Immature natural killer cell (primary cell): ENCODE results near the gene CLNK. TPM values are rescaled to one million over a fixed set of nuclear protein-coding genes. Genes with fewer than 3 reads are reported as not detected.

Experiments used
- DNase-seq, 3 donors: peaks; one replicate each; pipeline ENCODE4 v3.0.0; 2022; ENCODE audit warnings: mixed read lengths in 1 of 3
- H3K27ac Mint-ChIP-seq, 6 donors: one replicate each; pipeline ENCODE4 v1.8.0; 2020; ENCODE audit warnings: mixed read lengths in 6 of 6, mild to moderate bottlenecking in 5 of 6, inconsistent platforms in 4 of 6, moderate library complexity in 3 of 6
- H3K27me3 Mint-ChIP-seq, 3 donors: one replicate each; pipeline ENCODE4 v1.8.0; 2020 to 2021; ENCODE audit warnings: low read depth in 3 of 3, mild to moderate bottlenecking in 3 of 3, mixed read lengths in 3 of 3, moderate library complexity in 3 of 3, inconsistent platforms in 1 of 3
- H3K36me3 Mint-ChIP-seq, 3 donors: one replicate each; pipeline ENCODE4 v1.8.0; 2020; ENCODE audit warnings: mixed read lengths in 3 of 3, inconsistent platforms in 2 of 3, mild to moderate bottlenecking in 2 of 3
- H3K4me1 Mint-ChIP-seq, 2 donors: one replicate each; pipeline ENCODE4 v1.8.0; 2020; ENCODE audit warnings: inconsistent platforms in 2 of 2, mild to moderate bottlenecking in 2 of 2, mixed read lengths in 2 of 2, moderate library complexity in 1 of 2
- H3K4me3 Mint-ChIP-seq, 5 donors: one replicate each; pipeline ENCODE4 v1.8.0; 2020; ENCODE audit warnings: mild to moderate bottlenecking in 5 of 5, mixed read lengths in 5 of 5, inconsistent platforms in 3 of 5, moderate library complexity in 3 of 5
- H3K9me3 Mint-ChIP-seq, 6 donors: one replicate each; pipeline ENCODE4 v1.8.0; 2020; ENCODE audit warnings: mild to moderate bottlenecking in 6 of 6, mixed read lengths in 6 of 6, inconsistent platforms in 4 of 6, moderate library complexity in 3 of 6
- polyA plus RNA-seq, 3 donors: library from polyadenylated mRNA; unstranded; fragments of 300-500 nt; fragmentation: Illumina TruSeq; gene quantifications; one replicate each; pipeline ENCODE4 v1.2.3, GENCODE V29; 2021

The CLNK gene
- polyA plus RNA-seq, 3 donors from 2014 or later, result 1.5 to 1.8 TPM; not detected in 1

GRCh38 chr4:10567766-10568165, 116.8 kb downstream of the CLNK start:
- Mint-ChIP-seq H3K27me3 (no peaks in the 10 kb centered on the region), H3K4me1 (no peaks in the 10 kb centered on the region), H3K4me3 (no peak overlapping the region), H3K36me3 (peaks cover 0 to 4% (median 0%) of the 10 kb centered on the region in 3 donors), H3K9me3 (peaks cover 0 to 5% (median 0%) of the 10 kb centered on the region in 6 donors), H3K27ac (no peak overlapping the region)
- no peak for DNase-seq

DNA sequence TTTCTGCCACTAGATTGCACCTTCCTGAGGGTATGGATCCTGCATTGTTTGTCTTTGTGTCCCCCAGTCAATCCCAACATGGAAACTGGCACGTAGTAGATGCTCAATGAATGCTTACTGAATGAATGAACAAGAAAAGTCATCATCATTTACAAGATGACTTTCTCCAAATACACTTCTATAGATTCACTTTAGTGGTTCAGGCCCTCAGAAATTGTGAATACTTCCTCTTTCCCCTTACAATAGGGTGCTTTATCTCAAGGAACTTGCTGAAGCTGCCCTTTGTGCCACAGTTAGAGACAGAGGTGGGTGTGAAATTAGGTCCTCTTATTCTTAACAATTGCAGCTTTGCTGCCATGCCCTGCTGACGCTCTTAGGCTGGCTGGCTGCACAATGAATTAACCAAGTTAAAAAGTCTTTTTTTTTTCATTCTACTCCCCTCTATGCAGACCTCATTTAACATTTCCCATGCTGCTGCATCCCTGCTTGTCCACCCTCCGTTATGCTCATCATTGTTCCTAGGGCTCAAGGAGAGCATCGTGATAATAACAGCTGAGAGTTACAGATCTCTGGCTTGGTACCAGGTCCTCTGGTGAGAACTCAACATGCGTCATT, 119.3 kb downstream of the CLNK start:
- no peak overlapping the region for H3K27ac Mint-ChIP-seq
- H3K9me3 Mint-ChIP-seq, result peaks cover 0 to 6% (median 0%) of the 10 kb centered on the region in 6 donors
- DNase-seq, result no peak
- peaks cover 0 to 2% (median 2%) of the 10 kb centered on the region in 3 donors for H3K27me3 Mint-ChIP-seq
- H3K4me3 Mint-ChIP-seq, result no peak overlapping the region
- no peaks in the 10 kb centered on the region for H3K4me1 Mint-ChIP-seq
- peaks cover 0 to 4% (median 0%) of the 10 kb centered on the region in 3 donors for H3K36me3 Mint-ChIP-seq

- Mint-ChIP-seq H3K9me3 (no peaks in the 10 kb centered on the region), H3K4me3 (peak overlapping the region in 1 of 5 donors; percentile 3), H3K36me3 (no peaks in the 10 kb centered on the region), H3K4me1 (peaks cover 4 to 7% of the 10 kb centered on the region in 2 donors), H3K27me3 (peaks cover 2 to 10% (median 3%) of the 10 kb centered on the region in 3 donors), H3K27ac (no peak overlapping the region)
- DNase-seq, result peak; percentile 19 to 33 (median 28)
Observed at GRCh38 chr4:10554694-10555093, 129.9 kb downstream of the CLNK start.

- no peaks in the 10 kb centered on the region for H3K9me3 Mint-ChIP-seq
- H3K27ac Mint-ChIP-seq, result no peak overlapping the region
- peaks cover 4 to 7% of the 10 kb centered on the region in 2 donors for H3K4me1 Mint-ChIP-seq
- H3K36me3 Mint-ChIP-seq, result no peaks in the 10 kb centered on the region
- no peak overlapping the region for H3K4me3 Mint-ChIP-seq
- no peak for DNase-seq
- H3K27me3 Mint-ChIP-seq, result peaks cover 2 to 10% (median 3%) of the 10 kb centered on the region in 3 donors
Observed at GRCh38 chr4:10554121-10554520, 130.4 kb downstream of the CLNK start.

DNA sequence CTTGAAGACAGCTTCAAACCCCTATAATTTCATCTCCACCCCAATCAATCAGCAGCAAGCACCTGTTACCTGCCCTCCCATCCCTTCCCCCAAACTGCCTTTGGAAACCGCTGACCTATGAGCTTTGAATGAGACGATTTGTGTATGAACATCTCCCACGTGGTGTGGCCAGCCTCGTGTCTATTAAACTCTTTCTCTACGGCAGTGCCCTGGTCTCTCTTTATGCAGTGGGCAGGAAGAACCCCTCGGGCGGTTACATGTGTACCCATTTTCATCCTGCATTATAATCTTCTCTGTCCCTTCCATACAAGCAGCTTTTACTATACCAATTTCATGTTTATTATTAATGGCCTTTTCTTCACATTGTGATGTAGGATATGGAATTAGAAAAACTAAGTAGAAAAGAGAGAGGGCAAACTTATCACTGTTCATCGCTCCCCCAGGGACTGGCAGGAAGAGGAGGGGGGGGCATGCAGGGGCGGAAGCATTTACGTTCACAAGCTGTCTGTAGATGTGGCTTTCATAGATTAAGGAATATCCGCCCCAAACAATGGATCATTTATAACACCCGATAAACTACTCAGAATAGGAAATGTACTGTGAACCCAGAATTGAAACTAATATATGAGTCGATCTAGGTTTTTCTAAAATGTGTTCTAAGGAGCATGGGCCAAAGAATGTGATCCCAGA, 131.8 kb downstream of the CLNK start:
- Mint-ChIP-seq H3K27me3 (peaks cover 3 to 8% (median 3%) of the 10 kb centered on the region in 3 donors), H3K27ac (no peak overlapping the region), H3K9me3 (no peaks in the 10 kb centered on the region), H3K36me3 (no peaks in the 10 kb centered on the region), H3K4me1 (peaks cover 4 to 7% of the 10 kb centered on the region in 2 donors), H3K4me3 (no peak overlapping the region)
- DNase-seq, result no peak

DNA sequence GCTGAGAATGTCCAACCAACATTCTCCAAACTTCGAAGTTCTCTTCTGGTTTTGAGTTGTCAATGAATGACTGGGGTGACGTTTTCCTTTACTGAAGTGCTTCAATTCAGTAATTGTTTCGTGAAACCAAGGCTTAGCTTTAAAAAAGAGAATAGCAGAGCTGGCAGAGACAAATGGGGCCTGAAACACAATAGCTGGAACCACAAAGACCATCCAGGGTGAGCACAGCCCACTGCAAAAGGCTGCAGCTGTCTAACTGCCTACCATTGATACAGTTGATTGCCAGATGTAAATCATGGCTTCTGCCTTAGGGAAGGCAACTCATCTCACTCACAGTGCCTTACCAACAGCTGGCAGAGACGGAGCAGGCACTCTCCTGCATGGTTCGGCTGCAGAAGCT, 148.7 kb downstream of the CLNK start:
- Mint-ChIP-seq H3K27me3 (no peaks in the 10 kb centered on the region), H3K4me1 (no peaks in the 10 kb centered on the region), H3K4me3 (no peak overlapping the region), H3K27ac (no peak overlapping the region), H3K9me3 (no peaks in the 10 kb centered on the region), H3K36me3 (no peaks in the 10 kb centered on the region)
- no peak for DNase-seq

DNA sequence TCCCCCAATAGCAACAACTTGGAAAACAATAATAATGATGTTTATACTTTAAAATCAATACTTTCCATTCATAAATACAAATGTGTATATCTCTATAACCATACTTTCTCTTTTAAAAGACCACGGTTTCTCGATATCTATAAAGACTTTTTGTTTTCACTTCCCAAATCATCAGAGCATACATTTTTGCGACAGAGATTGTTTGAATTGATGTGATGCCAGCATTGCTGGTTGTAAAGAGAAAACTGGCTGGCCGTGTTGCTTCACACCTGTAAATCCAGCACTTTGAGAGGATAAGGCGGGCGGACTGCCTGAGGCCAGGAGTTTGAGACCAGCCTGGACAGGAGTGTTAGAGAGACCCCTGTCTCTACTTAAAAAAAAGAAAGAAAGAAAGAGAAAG, 149.7 kb downstream of the CLNK start:
- peaks cover 0 to 1% (median 0%) of the 10 kb centered on the region in 3 donors for H3K27me3 Mint-ChIP-seq
- no peaks in the 10 kb centered on the region for H3K9me3 Mint-ChIP-seq
- no peaks in the 10 kb centered on the region for H3K36me3 Mint-ChIP-seq
- H3K4me1 Mint-ChIP-seq, result no peaks in the 10 kb centered on the region
- DNase-seq, result no peak
- no peak overlapping the region for H3K27ac Mint-ChIP-seq
- H3K4me3 Mint-ChIP-seq, result no peak overlapping the region

DNA sequence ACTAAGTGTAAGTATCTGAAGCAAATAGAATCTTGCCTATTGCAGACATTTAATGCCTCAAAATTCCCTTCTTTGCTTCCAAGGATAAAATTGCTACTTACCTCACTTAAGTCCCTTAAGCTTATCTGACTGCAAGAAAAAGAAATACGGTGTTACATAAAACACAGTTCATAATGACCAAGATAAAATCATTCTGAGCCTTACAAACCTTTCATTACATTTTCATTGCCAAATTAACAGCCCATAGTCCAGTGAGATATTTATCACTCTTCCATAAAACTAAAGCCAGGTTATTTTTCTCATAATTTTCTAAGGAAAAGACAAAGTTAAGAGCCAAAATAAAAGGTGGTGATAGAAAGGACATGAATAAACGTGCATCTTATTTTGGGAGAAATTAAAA, 152.4 kb downstream of the CLNK start:
- Mint-ChIP-seq H3K27ac (no peak overlapping the region), H3K4me1 (no peaks in the 10 kb centered on the region), H3K27me3 (peaks cover 0 to 1% (median 0%) of the 10 kb centered on the region in 3 donors), H3K9me3 (no peaks in the 10 kb centered on the region), H3K4me3 (no peak overlapping the region), H3K36me3 (no peaks in the 10 kb centered on the region)
- DNase-seq, result no peak

DNA sequence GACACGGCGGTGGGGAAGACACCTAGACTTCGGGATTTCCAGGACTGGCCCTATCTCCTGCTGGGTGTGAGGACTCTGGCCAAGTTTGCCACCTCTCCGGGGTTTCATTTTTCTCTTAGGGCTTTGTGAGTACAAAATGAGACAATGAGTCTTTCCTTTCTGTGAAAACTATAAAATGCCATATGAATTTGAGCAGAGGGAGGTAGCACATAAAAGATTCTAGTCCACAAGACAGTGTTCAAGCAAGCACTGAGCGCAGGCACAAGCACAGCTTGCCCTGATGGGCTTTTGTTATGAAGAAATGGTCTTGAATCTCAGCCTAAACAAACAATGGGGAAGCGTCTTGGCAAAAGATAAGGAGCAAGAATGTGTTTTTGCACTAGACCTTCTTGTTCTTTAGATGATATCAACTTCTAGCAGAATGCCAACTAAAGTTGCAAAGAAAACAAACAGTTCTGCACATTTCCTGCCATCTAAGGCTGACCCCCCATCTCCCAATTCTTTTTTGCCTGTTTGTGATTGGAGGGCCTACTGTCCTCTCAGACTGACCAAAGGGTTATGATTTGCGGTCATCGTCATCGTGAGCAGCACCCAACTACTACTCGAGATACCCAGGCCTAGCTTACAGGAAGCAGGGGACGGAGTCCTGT, 154.3 kb downstream of the CLNK start:
- DNase-seq, result no peak
- Mint-ChIP-seq H3K4me1 (no peaks in the 10 kb centered on the region), H3K9me3 (no peaks in the 10 kb centered on the region), H3K27me3 (peaks cover 0 to 1% (median 0%) of the 10 kb centered on the region in 3 donors), H3K4me3 (no peak overlapping the region), H3K36me3 (no peaks in the 10 kb centered on the region), H3K27ac (no peak overlapping the region)

DNA sequence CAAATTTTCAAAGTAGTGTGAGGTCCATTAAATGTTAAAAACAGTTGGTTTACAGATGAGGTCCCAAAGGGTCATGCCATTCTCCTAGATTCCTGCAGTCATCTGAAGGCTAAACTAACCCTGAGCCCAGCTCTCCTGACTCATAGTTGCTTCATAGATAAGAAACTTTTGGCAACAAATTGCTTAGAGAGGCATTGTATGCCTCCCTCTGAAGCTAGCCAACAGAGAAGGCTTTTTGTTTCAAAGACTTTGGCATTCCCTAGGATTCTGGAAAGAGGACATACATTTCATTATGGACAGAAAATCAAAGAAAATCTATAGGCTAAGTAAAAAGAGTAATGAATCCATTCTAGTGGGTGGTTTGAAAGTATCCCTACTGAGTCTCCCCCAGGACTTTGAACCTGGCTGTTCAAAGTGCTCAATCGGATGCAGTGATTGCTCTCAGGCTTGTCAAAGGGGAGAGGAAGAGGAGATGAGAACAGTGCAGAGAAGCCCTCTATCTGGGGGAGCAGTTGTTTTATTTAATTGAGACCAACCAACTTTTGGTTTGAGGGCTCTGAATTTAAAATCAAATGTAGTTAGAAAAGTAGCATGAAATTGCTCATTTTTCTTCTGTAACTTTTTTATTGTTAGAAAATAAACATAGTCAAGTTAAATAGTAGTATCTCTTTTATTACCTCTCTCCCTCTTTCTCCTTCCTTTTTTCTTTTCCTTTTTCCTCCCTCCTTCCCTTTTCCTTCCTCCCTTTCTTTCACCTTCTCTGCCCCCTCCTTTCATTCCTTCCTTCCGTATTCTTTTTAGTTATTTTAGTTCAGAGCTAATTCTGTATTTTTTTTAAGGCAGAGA, 155.1 kb downstream of the CLNK start:
- H3K27ac Mint-ChIP-seq, result no peak overlapping the region
- H3K4me1 Mint-ChIP-seq, result no peaks in the 10 kb centered on the region
- no peak overlapping the region for H3K4me3 Mint-ChIP-seq
- no peaks in the 10 kb centered on the region for H3K36me3 Mint-ChIP-seq
- H3K9me3 Mint-ChIP-seq, result no peaks in the 10 kb centered on the region
- peaks cover 0 to 1% (median 0%) of the 10 kb centered on the region in 3 donors for H3K27me3 Mint-ChIP-seq
- no peak for DNase-seq

DNA sequence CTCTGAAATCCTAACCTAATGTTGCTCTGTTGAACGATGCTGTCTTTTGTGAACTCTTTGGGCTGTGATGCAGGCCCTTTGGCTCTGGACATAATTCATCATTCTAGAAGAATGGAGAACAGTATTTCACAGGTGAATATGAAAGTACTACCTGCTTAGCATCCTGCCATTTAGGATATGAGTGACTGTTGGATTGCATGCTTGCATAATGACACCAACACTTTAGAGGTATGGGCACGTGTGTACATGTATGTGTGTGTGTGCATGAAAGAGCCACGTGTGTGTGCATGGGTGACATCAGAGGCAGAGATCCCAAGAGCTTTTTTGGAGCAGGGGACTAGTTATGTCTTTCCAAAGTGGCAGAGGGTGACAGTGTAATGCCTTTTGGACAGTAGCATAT, 157.1 kb downstream of the CLNK start:
- H3K4me1 Mint-ChIP-seq, result no peaks in the 10 kb centered on the region
- no peak overlapping the region for H3K27ac Mint-ChIP-seq
- peaks cover 0 to 1% (median 0%) of the 10 kb centered on the region in 3 donors for H3K27me3 Mint-ChIP-seq
- H3K36me3 Mint-ChIP-seq, result no peaks in the 10 kb centered on the region
- no peak for DNase-seq
- H3K4me3 Mint-ChIP-seq, result no peak overlapping the region
- H3K9me3 Mint-ChIP-seq, result no peaks in the 10 kb centered on the region

- no peaks in the 10 kb centered on the region for H3K9me3 Mint-ChIP-seq
- H3K4me1 Mint-ChIP-seq, result no peaks in the 10 kb centered on the region
- no peak overlapping the region for H3K4me3 Mint-ChIP-seq
- H3K27me3 Mint-ChIP-seq, result peaks cover 0 to 1% (median 1%) of the 10 kb centered on the region in 3 donors
- H3K36me3 Mint-ChIP-seq, result no peaks in the 10 kb centered on the region
- no peak for DNase-seq
- H3K27ac Mint-ChIP-seq, result no peak overlapping the region
Observed at GRCh38 chr4:10526429-10527222, 157.9 kb downstream of the CLNK start.

GRCh38 chr4:10524196-10524833, 160.3 kb downstream of the CLNK start:
- Mint-ChIP-seq H3K4me1 (no peaks in the 10 kb centered on the region), H3K9me3 (no peaks in the 10 kb centered on the region), H3K36me3 (no peaks in the 10 kb centered on the region), H3K4me3 (no peak overlapping the region), H3K27me3 (peaks cover 0 to 2% (median 1%) of the 10 kb centered on the region in 3 donors), H3K27ac (no peak overlapping the region)
- no peak for DNase-seq
